Gastroesophageal sphincter (tissue), 4 donors: ENCODE data around the gene AGBL4. TPM values are rescaled to one million over a fixed set of nuclear protein-coding genes. Genes with fewer than 3 reads are reported as not detected.

Experiments used
- ATAC-seq: fragments of 150-250 bp; one replicate; pipeline ENCODE4 v1.9.1; 2016; ENCODE audit warnings: mild to moderate bottlenecking, moderate library complexity
- H3K27ac ChIP-seq, 4 donors: fragments of 200-600 bp; sonication (generic) in 3 of 4; 1 replicate in 3 of 4; 2 replicates in 1 of 4; pipeline ENCODE4 v1.5.1; 2016 to 2019
- H3K27me3 ChIP-seq: fragments of 200-600 bp; sonication (generic); one replicate; pipeline ENCODE4 v1.5.1; 2019
- H3K36me3 ChIP-seq, 2 donors: fragments of 200-600 bp; sonication (generic); one replicate each; pipeline ENCODE4 v1.5.1; 2019; ENCODE audit warnings: control low read depth in 1 of 2
- H3K4me1 ChIP-seq, 3 donors: fragments of 200-600 bp; sonication (generic); 1 replicate in 2 of 3; 2 replicates in 1 of 3; pipeline ENCODE4 v1.5.1; 2016 to 2019; ENCODE audit warnings: control low read depth in 2 of 3
- H3K4me3 ChIP-seq, 2 donors: fragments of 200-600 bp; sonication (generic); one replicate each; pipeline ENCODE4 v1.5.1; 2019; ENCODE audit warnings: mild to moderate bottlenecking in 1 of 2, moderate library complexity in 1 of 2
- H3K9me3 ChIP-seq, 3 donors: fragments of 200-600 bp; sonication (generic); one replicate each; pipeline ENCODE4 v1.5.1; 2017 to 2019; ENCODE audit warnings: control low read depth in 2 of 3
- CTCF ChIP-seq, 4 experiments: fragments of 200-600 bp in 2 of 4; fragments of 450-650 bp in 2 of 4; sonication (generic) in 1 of 4; IDR thresholded peaks; one replicate each; pipeline ENCODE4 v1.5.1; 2017 to 2019; ENCODE audit warnings: antibody characterized with exemption in 4 of 4, mild to moderate bottlenecking in 2 of 4, moderate library complexity in 2 of 4
- EP300 ChIP-seq: sonication (generic); formaldehyde crosslinking; IDR thresholded peaks from one replicate; pipeline ENCODE4 v1.6.1; 2017; ENCODE audit warnings: antibody characterized with exemption, mild to moderate bottlenecking
- POLR2A ChIP-seq, 2 donors: fragments of 450-650 bp; IDR thresholded peaks; one replicate each; pipeline ENCODE4 v1.6.1; 2017; ENCODE audit warnings: antibody characterized with exemption in 2 of 2, mild to moderate bottlenecking in 2 of 2, moderate library complexity in 1 of 2
- POLR2AphosphoS5 ChIP-seq: sonication (generic); formaldehyde crosslinking; IDR thresholded peaks from one replicate; pipeline ENCODE4 v1.6.1; 2017; ENCODE audit warnings: antibody characterized with exemption
- WGBS, 2 donors: methylation state at CpG; one replicate each; pipeline ENCODE4 v1.1.5; 2018; ENCODE audit warnings: low coverage in 1 of 2; 5-methylcytosine and 5-hydroxymethylcytosine counted together
- total RNA-seq, 4 donors: library from RNA; depleted of rRNA; stranded (reverse); fragments of >200 nt; gene quantifications; one replicate each; pipeline ENCODE4 v1.1.0, GENCODE V29; 2016

Gene AGBL4
- total RNA-seq, 4 donors from 2014 or later, result 1.6 TPM; not detected in 3

GRCh38 chr1:48924099-48924498 is 1099.7 kb downstream of the AGBL4 start:
- ATAC-seq, result no peak
- H3K9me3 ChIP-seq, result no peaks in the 10 kb centered on the region
- H3K27me3 ChIP-seq, result no peaks in the 10 kb centered on the region
- H3K4me1 ChIP-seq, result no peaks in the 10 kb centered on the region
- no peak overlapping the region for H3K27ac ChIP-seq
- TF ChIP-seq POLR2A (IDR thresholded peaks at IDR 0.05), result no peak
- no peak for TF ChIP-seq POLR2AphosphoS5
- no peak for TF ChIP-seq EP300
- TF ChIP-seq CTCF (IDR thresholded peaks at IDR 0.05), result no peak
- no peak overlapping the region for H3K4me3 ChIP-seq
- H3K36me3 ChIP-seq, result no peaks in the 10 kb centered on the region

- Histone ChIP-seq H3K9me3 (no peaks in the 10 kb centered on the region), H3K27me3 (no peaks in the 10 kb centered on the region), H3K4me3 (no peak overlapping the region), H3K4me1 (no peaks in the 10 kb centered on the region), H3K27ac (no peak overlapping the region), H3K36me3 (no peaks in the 10 kb centered on the region)
- ATAC-seq, result no peak
- TF ChIP-seq POLR2A (IDR thresholded peaks at IDR 0.05), result no peak
- no peak for TF ChIP-seq POLR2AphosphoS5
- no peak for TF ChIP-seq CTCF (IDR thresholded peaks at IDR 0.05)
- no peak for TF ChIP-seq EP300
- 50 to 52% methylated on average over 1 of the region's 1 CpG for WGBS, 2 donors
Observed at GRCh38 chr1:48923116-48923515, 1100.6 kb downstream of the AGBL4 start.

- Histone ChIP-seq H3K9me3 (no peaks in the 10 kb centered on the region), H3K4me1 (no peaks in the 10 kb centered on the region), H3K36me3 (no peaks in the 10 kb centered on the region), H3K4me3 (no peak overlapping the region), H3K27me3 (no peaks in the 10 kb centered on the region), H3K27ac (no peak overlapping the region)
- WGBS, 2 donors, result 89% methylated on average over 3 of the region's 3 CpGs; no CpG with 5 or more reads in 1 of the 2 donors
- ATAC-seq, result no peak
- TF ChIP-seq EP300 (no peak), POLR2A (IDR thresholded peaks at IDR 0.05) (no peak)
Observed at GRCh38 chr1:48920851-48921250, 1102.9 kb downstream of the AGBL4 start.

GRCh38 chr1:48917901-48918603 is 1105.7 kb downstream of the AGBL4 start:
- 73 to 81% methylated on average over 2 to 5 of the region's 8 CpGs for WGBS, 2 donors
- H3K4me1 ChIP-seq, result no peaks in the 10 kb centered on the region
- no peak for ATAC-seq
- H3K27me3 ChIP-seq, result no peaks in the 10 kb centered on the region
- H3K4me3 ChIP-seq, result no peak overlapping the region
- no peaks in the 10 kb centered on the region for H3K36me3 ChIP-seq
- H3K9me3 ChIP-seq, result no peaks in the 10 kb centered on the region
- no peak for TF ChIP-seq CTCF (IDR thresholded peaks at IDR 0.05)
- no peak for TF ChIP-seq POLR2A (IDR thresholded peaks at IDR 0.05)
- TF ChIP-seq EP300, result no peak
- no peak for TF ChIP-seq POLR2AphosphoS5
- no peak overlapping the region for H3K27ac ChIP-seq

- Histone ChIP-seq H3K4me3 (no peak overlapping the region), H3K36me3 (no peaks in the 10 kb centered on the region), H3K27me3 (peaks cover 2% of the 10 kb centered on the region), H3K27ac (no peak overlapping the region), H3K4me1 (no peaks in the 10 kb centered on the region), H3K9me3 (no peaks in the 10 kb centered on the region)
- TF ChIP-seq POLR2AphosphoS5, result no peak
- TF ChIP-seq POLR2A (IDR thresholded peaks at IDR 0.05), result no peak
- no peak for TF ChIP-seq CTCF (IDR thresholded peaks at IDR 0.05)
- no peak for TF ChIP-seq EP300
- WGBS, 2 donors, result 91 to 97% methylated on average over 2 of the region's 2 CpGs
- ATAC-seq, result no peak
Observed at GRCh38 chr1:48917070-48917454, 1106.7 kb downstream of the AGBL4 start.
